Calu3 (cell line): Measurements from ENCODE around the gene ZNF780A. TPM values are rescaled to one million over a fixed set of nuclear protein-coding genes. Genes with fewer than 3 reads are reported as not detected.

Source experiments
- BruUV-seq: library from RNA; stranded (reverse); fragments of 400-500 nt; replicated peaks from 2 replicates; lab custom pipeline; 2021; lab: Mats Ljungman, UMichigan
- CTCF ChIA-PET: fragments of 300-600 bp; sonication (Branson Sonifier 250); formaldehyde crosslinking; loops from one replicate; lab custom pipeline; 2022; ENCODE audit warnings: antibody characterized with exemption; lab: Charles Lee
- DNase-seq: peaks from one replicate; pipeline ENCODE4 v3.0.0; 2022
- H3K27ac Mint-ChIP-seq: one replicate; pipeline ENCODE4 v1.8.0; 2022; ENCODE audit warnings: mixed read lengths; ENCODE audit not compliant: unreplicated experiment
- H3K27me3 Mint-ChIP-seq: one replicate; pipeline ENCODE4 v1.8.0; 2022; ENCODE audit warnings: mixed read lengths; ENCODE audit not compliant: unreplicated experiment
- H3K36me3 Mint-ChIP-seq: one replicate; pipeline ENCODE4 v1.8.0; 2022; ENCODE audit warnings: mild to moderate bottlenecking, moderate library complexity, mixed read lengths; ENCODE audit not compliant: insufficient read depth, unreplicated experiment
- H3K4me1 Mint-ChIP-seq: one replicate; pipeline ENCODE4 v1.8.0; 2022; ENCODE audit warnings: mild to moderate bottlenecking, low read depth, mixed read lengths; ENCODE audit not compliant: unreplicated experiment
- H3K4me3 Mint-ChIP-seq: one replicate; pipeline ENCODE4 v1.8.0; 2022; ENCODE audit warnings: mild to moderate bottlenecking, low read depth, moderate library complexity, mixed read lengths; ENCODE audit not compliant: unreplicated experiment
- H3K9me3 Mint-ChIP-seq: one replicate; pipeline ENCODE4 v1.8.0; 2022; ENCODE audit warnings: low read depth, mixed read lengths; ENCODE audit not compliant: unreplicated experiment
- CTCF ChIP-seq: fragments of 200-600 bp; IDR thresholded peaks from one replicate; pipeline ENCODE4 v1.8.0; 2022; ENCODE audit warnings: antibody characterized with exemption; ENCODE audit not compliant: unreplicated experiment
- intact Hi-C: fragments of 100-400 bp; cut with micrococcal nuclease; formaldehyde crosslinking; loops from one replicate; pipeline ENCODE4 v1.10.0; 2022; ENCODE audit not compliant: unreplicated experiment
- total RNA-seq: library from RNA; stranded (reverse); gene quantifications from 2 replicates; pipeline ENCODE4 v1.2.3, GENCODE V29; 2022

ZNF780A gene
- total RNA-seq, 1 experiment from 2014 or later: 32.6 TPM

DNA sequence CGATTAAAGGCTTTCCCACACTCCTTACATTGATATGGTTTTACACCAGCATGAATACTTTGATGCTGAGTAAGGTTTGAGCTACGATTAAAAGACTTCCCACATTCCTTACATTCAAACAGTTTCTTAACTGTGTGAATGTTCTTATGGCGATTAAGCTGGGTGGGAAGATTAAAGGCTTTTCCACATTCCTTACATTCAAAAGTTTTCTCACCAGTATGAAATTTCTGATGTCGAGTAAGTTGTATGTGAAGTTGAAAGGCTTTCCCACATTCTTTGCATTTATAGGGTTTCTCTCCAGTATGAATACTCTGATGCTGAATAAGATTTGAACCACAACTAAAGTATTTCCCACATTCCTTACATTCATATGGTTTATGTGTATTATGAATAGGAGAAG, 54.7 kb downstream of the ZNF780A start:
- intact Hi-C loops: no loop called here
- TF ChIP-seq CTCF: no peak
- H3K4me3 Mint-ChIP-seq: no peak overlapping the region
- peaks cover 9% of the 10 kb centered on the region for H3K36me3 Mint-ChIP-seq
- no TSS peak for BruUV-seq
- no peak overlapping the region for H3K27ac Mint-ChIP-seq
- H3K4me1 Mint-ChIP-seq: no peaks in the 10 kb centered on the region
- H3K9me3 Mint-ChIP-seq: peaks cover 20% of the 10 kb centered on the region
- DNase-seq: no peak
- CTCF ChIA-PET: no interaction called here
- no peaks in the 10 kb centered on the region for H3K27me3 Mint-ChIP-seq

DNA sequence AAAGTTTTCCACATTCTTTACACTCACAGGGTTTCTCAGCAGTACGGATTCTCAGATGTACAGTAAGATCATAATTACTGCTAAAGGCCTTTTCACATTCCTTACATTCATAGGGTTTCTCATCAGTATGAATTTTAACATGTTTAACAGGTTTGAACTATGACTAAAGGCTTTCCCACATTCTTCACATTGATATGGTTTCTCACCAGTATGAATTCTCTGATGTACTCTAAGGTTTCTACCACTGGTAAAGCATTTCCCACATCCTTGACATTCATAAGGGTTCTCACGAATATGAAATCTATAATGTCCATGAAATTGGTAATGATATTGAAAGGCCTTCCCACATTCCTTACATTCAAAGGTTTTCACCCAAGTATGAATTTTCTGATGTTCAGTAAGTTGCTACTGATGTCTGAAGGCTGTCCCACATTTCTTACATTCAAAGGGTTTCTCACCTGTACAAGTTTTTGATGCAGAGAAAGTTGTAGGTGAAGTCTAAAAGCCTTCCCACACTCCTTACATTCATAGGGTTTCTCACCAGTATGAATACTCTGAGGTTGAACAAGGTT, 56.7 kb downstream of the ZNF780A start:
- no peak overlapping the region for H3K27ac Mint-ChIP-seq
- H3K9me3 Mint-ChIP-seq: peaks cover 23% of the 10 kb centered on the region
- no peaks in the 10 kb centered on the region for H3K27me3 Mint-ChIP-seq
- intact Hi-C loops: no loop called here
- H3K4me3 Mint-ChIP-seq: no peak overlapping the region
- no peak for TF ChIP-seq CTCF
- H3K4me1 Mint-ChIP-seq: no peaks in the 10 kb centered on the region
- CTCF ChIA-PET: no interaction called here
- no peak for DNase-seq
- H3K36me3 Mint-ChIP-seq: peaks cover 11% of the 10 kb centered on the region
- no TSS peak for BruUV-seq

- Mint-ChIP-seq H3K27ac (no peak overlapping the region), H3K36me3 (peaks cover 15% of the 10 kb centered on the region), H3K4me3 (no peak overlapping the region), H3K9me3 (peaks cover 31% of the 10 kb centered on the region), H3K4me1 (no peaks in the 10 kb centered on the region), H3K27me3 (no peaks in the 10 kb centered on the region)
- CTCF ChIA-PET: no interaction called here
- no TSS peak for BruUV-seq
- intact Hi-C loops: no loop called here
- no peak for TF ChIP-seq CTCF
- DNase-seq: no peak
Observed at GRCh38 chr19:40026597-40026970, 64.2 kb downstream of the ZNF780A start.

DNA sequence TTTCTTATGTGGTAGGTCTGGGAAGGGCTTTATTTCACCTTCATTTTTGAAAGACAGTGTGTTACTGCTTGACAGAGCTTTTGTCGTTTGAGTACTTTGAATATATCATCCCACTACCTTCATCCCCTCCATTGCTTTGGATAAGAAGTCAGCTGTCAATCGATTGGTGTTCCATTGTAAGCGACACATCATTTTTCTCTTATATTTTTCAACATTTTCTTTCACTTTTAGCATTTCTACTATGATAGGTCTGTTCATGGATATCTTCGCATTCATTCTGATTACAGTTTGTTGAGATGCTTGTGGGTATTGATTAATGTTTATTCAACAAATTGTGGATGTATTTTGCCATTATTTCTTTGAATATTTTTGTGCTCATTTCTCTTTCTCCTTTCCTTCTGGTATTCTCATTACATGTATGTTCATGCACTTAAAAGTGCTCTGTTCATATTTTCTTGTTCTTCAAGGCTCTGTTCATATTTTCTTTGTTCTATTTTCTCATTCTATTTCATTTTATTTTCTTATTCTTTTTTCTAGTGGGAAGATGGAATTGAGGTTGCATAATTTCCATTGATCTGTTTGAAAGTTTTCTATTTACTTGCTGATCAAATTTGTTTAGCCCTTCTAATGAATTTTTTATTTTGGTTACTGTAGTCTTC, 64.7 kb downstream of the ZNF780A start:
- BruUV-seq: no TSS peak
- Mint-ChIP-seq H3K9me3 (peaks cover 33% of the 10 kb centered on the region), H3K27ac (no peak overlapping the region), H3K4me1 (no peaks in the 10 kb centered on the region), H3K4me3 (no peak overlapping the region), H3K36me3 (peaks cover 15% of the 10 kb centered on the region), H3K27me3 (no peaks in the 10 kb centered on the region)
- intact Hi-C loops: no loop called here
- DNase-seq: no peak
- TF ChIP-seq CTCF: no peak
- CTCF ChIA-PET: no interaction called here
